H1 (cell line): ENCODE data around the gene TTC33. TPM values are rescaled to one million over a fixed set of nuclear protein-coding genes. Genes with fewer than 3 reads are reported as not detected.

Source experiments
- CHD1 ChIP-seq: IDR thresholded peaks from 2 replicates; pipeline ENCODE4 v1.6.1; 2012; ENCODE audit warnings: low read depth, low read length, improper control_type of control experiment
- CHD7 ChIP-seq: fragments of 300-600 bp; sonication (generic); IDR thresholded peaks from 2 replicates; pipeline ENCODE4 v1.7.1; 2012; ENCODE audit warnings: low read length, moderate library complexity, mild to moderate bottlenecking, inconsistent platforms; ENCODE audit not compliant: insufficient replicate concordance
- CREB1 ChIP-seq: IDR thresholded peaks from 2 replicates; pipeline ENCODE4 v1.6.1; 2012; ENCODE audit warnings: inconsistent platforms
- CTCF ChIP-seq, 3 experiments: IDR thresholded peaks; 1 replicate in 2 of 3; 2 replicates in 1 of 3; pipeline versions ENCODE4 v1.5.1 to v1.6.1; 2011; ENCODE audit warnings: low read length in 3 of 3, mild to moderate bottlenecking in 3 of 3, inconsistent platforms in 2 of 3, low read depth in 1 of 3, moderate library complexity in 1 of 3; ENCODE audit not compliant: insufficient read depth in 1 of 3; ENCODE audit errors: control extremely low read depth in 1 of 3
- GABPA ChIP-seq: IDR thresholded peaks from 2 replicates; pipeline ENCODE4 v1.6.1; 2011; ENCODE audit warnings: mild to moderate bottlenecking, low read length, moderate library complexity, borderline replicate concordance; ENCODE audit not compliant: insufficient read depth
- JUN ChIP-seq: IDR thresholded peaks from 2 replicates; pipeline ENCODE4 v1.6.1; 2011; ENCODE audit warnings: low read depth, mild to moderate bottlenecking, improper control_type of control experiment, low read length
- ZNF274 ChIP-seq: IDR thresholded peaks from 2 replicates; pipeline ENCODE4 v1.7.0; 2012; ENCODE audit warnings: low read length, borderline replicate concordance; ENCODE audit errors: extremely low read depth
- polyA plus RNA-seq, 7 experiments: library from polyadenylated mRNA; depleted of rRNA in 3 of 7; stranded (reverse) in 5 of 7; unstranded in 2 of 7; fragments of >200 nt in 5 of 7; fragments of 200-250 nt in 2 of 7; gene quantifications; 1 replicate in 5 of 7; 2 replicates in 1 of 7; 4 replicates in 1 of 7; pipeline versions ENCODE4 v1.2.1 to v1.2.3, GENCODE V29; 2011 to 2013; ENCODE audit warnings: missing spikeins in 2 of 7, mixed read lengths in 2 of 7
- total RNA-seq: library from RNA; stranded (reverse); fragmentation: NEBNext Ultra II Directional; extraction: Animal tissue kit (Norgen Biotek cat#: 25700); gene quantifications from 2 replicates; pipeline ENCODE4 v1.2.1, GENCODE V29; 2021

The TTC33 gene
- total and polyA plus RNA-seq, 2 of the 8 experiments (the other 6 are each of a cell fraction or from before 2014, with no cell fraction given), result 1.2 to 12.6 TPM

- TF ChIP-seq CTCF (IDR thresholded peaks at IDR 0.05; ENCODE audit: control extremely low read depth in 1 of 3, insufficient read depth in 1 of 3, low read depth in 1 of 3, low read length in 3 of 3) (no peak), CHD7 (no peak), CHD1 (no peak), JUN (no peak), CREB1 (no peak), ZNF274 (no peak), GABPA (no peak)
These were observed 256.1 kb downstream of the TTC33 start (continued) for GRCh38 chr5:40499518-40500273.
